Caco-2 (cell line): ENCODE data around the gene PARVB. TPM values are rescaled to one million over a fixed set of nuclear protein-coding genes. Genes with fewer than 3 reads are reported as not detected.
A peak's percentile ranks its signal among the peaks of the same experiment; 100 is the strongest.

ENCODE experiments used
- BruUV-seq: library from RNA; stranded (reverse); fragments of 400-500 nt; replicated peaks from 2 replicates; lab custom pipeline; 2021; lab: Mats Ljungman, UMichigan
- CTCF ChIA-PET: fragments of 300-600 bp; sonication (Branson Sonifier 250); formaldehyde crosslinking; loops from one replicate; lab custom pipeline; 2022; ENCODE audit warnings: antibody characterized with exemption; lab: Charles Lee
- POLR2A ChIA-PET: fragments of 300-600 bp; sonication (Branson Sonifier 250); formaldehyde crosslinking; loops from one replicate; lab custom pipeline; 2022; ENCODE audit warnings: antibody characterized with exemption; lab: Charles Lee
- DNase-seq, 2 experiments: peaks; one replicate each; pipeline versions ENCODE4 v3.0.0 to v3.0.0-alpha.2; 2020 to 2022
- H3K27me3 ChIP-seq: replicated peaks from 2 replicates; pipeline ENCODE4 v1.6.0; 2011; ENCODE audit warnings: low read length; ENCODE audit not compliant: control insufficient read depth, insufficient read depth
- H3K36me3 ChIP-seq: 2 replicates; pipeline ENCODE4 v1.5.1; 2011; ENCODE audit warnings: low read length; ENCODE audit not compliant: control insufficient read depth, insufficient read depth
- H3K4me1 ChIP-seq: fragments of 250-450 bp; sonication (Bioruptor Pico); 2 replicates; pipeline ENCODE4 v1.5.1; 2020; ENCODE audit warnings: mild to moderate bottlenecking
- H3K4me3 ChIP-seq: 2 replicates; pipeline ENCODE4 v1.5.1; 2011; ENCODE audit warnings: low read depth, mild to moderate bottlenecking, control low read depth, low read length
- H3K9me3 ChIP-seq: fragments of 250-450 bp; sonication (Bioruptor Pico); 2 replicates; pipeline ENCODE4 v1.5.1; 2020; ENCODE audit warnings: mild to moderate bottlenecking, moderate library complexity
- H3K27ac Mint-ChIP-seq: one replicate; pipeline ENCODE4 v1.8.0; 2022; ENCODE audit warnings: mixed read lengths; ENCODE audit not compliant: unreplicated experiment
- H3K27me3 Mint-ChIP-seq: one replicate; pipeline ENCODE4 v1.8.0; 2022; ENCODE audit warnings: mixed read lengths; ENCODE audit not compliant: insufficient read depth, unreplicated experiment
- H3K36me3 Mint-ChIP-seq: one replicate; pipeline ENCODE4 v1.8.0; 2022; ENCODE audit warnings: mild to moderate bottlenecking, mixed read lengths; ENCODE audit not compliant: insufficient read depth, unreplicated experiment
- H3K4me1 Mint-ChIP-seq: one replicate; pipeline ENCODE4 v1.8.0; 2022; ENCODE audit warnings: low read depth, mixed read lengths; ENCODE audit not compliant: unreplicated experiment
- H3K4me3 Mint-ChIP-seq: one replicate; pipeline ENCODE4 v1.8.0; 2022; ENCODE audit warnings: mild to moderate bottlenecking, moderate library complexity, mixed read lengths; ENCODE audit not compliant: unreplicated experiment
- H3K9me3 Mint-ChIP-seq: one replicate; pipeline ENCODE4 v1.8.0; 2022; ENCODE audit warnings: mixed read lengths; ENCODE audit not compliant: unreplicated experiment
- intact Hi-C: fragments of 100-400 bp; cut with micrococcal nuclease; formaldehyde crosslinking; loops from one replicate; pipeline ENCODE4 v1.10.0; 2022; ENCODE audit not compliant: unreplicated experiment
- total RNA-seq: library from RNA; stranded (reverse); gene quantifications from 2 replicates; pipeline ENCODE4 v1.2.3, GENCODE V29; 2022
- TF ChIP-seq, protein P1 (sequence below), 2 experiments: fragments of 200-600 bp in 1 of 2; IDR thresholded peaks; 1 replicate in 1 of 2; 2 replicates in 1 of 2; pipeline versions ENCODE4 v1.5.1 to v1.8.0; 2011 to 2022; ENCODE audit warnings: antibody characterized with exemption in 1 of 2, control low read depth in 1 of 2, inconsistent platforms in 1 of 2, low read depth in 1 of 2, low read length in 1 of 2, mild to moderate bottlenecking in 1 of 2, moderate library complexity in 1 of 2; ENCODE audit not compliant: insufficient read depth in 1 of 2, severe bottlenecking in 1 of 2, unreplicated experiment in 1 of 2

Gene PARVB
- total RNA-seq, 1 experiment from 2014 or later = 28.8 TPM

DNA sequence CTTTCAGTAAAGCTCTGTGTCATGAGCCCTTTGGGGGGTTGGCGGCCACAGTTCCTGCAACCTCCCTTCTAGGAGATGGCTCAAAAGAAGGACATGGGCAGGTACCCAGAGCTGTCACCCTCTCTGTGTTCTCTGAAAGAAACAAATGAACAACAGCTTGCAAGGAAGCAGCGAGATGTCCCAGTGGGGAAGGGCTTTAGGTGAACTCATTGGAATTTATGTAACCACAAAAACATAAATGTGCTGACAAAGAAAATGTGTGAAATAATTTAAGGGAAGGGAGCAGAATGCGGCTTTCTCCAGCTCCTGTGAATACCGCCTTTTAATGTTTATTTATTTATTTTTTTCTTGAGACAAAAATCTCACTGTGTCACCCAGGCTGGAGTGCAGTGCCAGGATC is 159.9 kb downstream of the PARVB start:
- Histone ChIP-seq H3K9me3 (no peaks in the 10 kb centered on the region), H3K36me3 (no peaks in the 10 kb centered on the region), H3K4me3 (no peak overlapping the region), H3K4me1 (no peaks in the 10 kb centered on the region), H3K27me3 (peaks cover 1% of the 10 kb centered on the region; the same call in 1 of the 2 replicates)
- Mint-ChIP-seq H3K27ac (no peak overlapping the region), H3K4me1 (no peaks in the 10 kb centered on the region), H3K36me3 (no peaks in the 10 kb centered on the region), H3K27me3 (peaks cover 12% of the 10 kb centered on the region), H3K9me3 (no peaks in the 10 kb centered on the region), H3K4me3 (no peak overlapping the region)
- intact Hi-C loops = no loop called here
- TF ChIP-seq, protein P1, sequence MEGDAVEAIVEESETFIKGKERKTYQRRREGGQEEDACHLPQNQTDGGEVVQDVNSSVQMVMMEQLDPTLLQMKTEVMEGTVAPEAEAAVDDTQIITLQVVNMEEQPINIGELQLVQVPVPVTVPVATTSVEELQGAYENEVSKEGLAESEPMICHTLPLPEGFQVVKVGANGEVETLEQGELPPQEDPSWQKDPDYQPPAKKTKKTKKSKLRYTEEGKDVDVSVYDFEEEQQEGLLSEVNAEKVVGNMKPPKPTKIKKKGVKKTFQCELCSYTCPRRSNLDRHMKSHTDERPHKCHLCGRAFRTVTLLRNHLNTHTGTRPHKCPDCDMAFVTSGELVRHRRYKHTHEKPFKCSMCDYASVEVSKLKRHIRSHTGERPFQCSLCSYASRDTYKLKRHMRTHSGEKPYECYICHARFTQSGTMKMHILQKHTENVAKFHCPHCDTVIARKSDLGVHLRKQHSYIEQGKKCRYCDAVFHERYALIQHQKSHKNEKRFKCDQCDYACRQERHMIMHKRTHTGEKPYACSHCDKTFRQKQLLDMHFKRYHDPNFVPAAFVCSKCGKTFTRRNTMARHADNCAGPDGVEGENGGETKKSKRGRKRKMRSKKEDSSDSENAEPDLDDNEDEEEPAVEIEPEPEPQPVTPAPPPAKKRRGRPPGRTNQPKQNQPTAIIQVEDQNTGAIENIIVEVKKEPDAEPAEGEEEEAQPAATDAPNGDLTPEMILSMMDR (IDR thresholded peaks at IDR 0.05; ENCODE audit: insufficient read depth in 1 of 2, low read depth in 1 of 2, low read length in 1 of 2, severe bottlenecking in 1 of 2, unreplicated experiment in 1 of 2) = no peak
- DNase-seq = no peak
- ChIA-PET POLR2A (no interaction called here), CTCF (no interaction called here)
- no TSS peak for BruUV-seq

DNA sequence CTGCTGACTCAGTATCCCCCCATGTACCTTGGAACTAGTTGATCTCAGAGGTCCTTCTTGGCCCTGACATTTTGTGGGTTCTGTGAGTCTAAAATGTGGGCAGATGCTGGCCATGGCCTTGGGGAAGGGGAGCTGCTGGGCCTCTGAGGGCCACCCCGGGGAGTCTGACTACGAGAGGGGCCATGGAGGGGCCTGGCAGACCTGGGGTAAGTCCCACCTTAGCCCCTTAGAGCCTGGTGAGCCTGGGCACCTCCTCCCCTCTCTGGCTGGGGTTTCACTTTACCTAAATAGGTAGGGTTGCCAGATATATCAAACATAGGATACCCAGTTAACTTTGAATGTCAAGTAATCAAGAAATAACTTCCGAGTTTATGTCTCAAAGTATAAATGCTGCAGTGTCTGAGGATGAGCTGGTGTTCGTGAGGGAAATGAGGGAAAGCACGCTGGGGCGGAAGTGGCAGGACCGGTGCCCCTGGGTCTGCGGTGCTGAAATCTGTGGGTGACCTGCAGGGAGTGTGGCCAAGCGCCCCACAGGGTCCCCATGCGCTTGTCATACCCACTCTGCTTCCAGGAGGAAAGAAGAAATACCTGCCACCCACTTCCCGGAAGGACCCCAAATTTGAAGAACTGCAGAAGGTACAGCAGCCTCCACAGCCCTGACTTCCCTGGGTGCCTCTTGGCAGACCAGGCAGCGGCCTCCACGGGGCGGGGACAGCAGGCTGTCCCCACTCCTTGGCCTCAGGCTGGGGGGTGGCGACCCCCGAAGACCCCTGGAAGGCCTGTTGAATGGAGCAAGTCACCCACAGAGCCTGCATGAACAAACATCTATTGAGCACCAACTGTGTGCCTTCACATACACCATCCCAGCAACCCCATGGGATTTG is 161.4 kb downstream of the PARVB start:
- H3K4me3 ChIP-seq = no peak overlapping the region
- Mint-ChIP-seq H3K4me3 (no peak overlapping the region), H3K27ac (no peak overlapping the region), H3K4me1 (no peaks in the 10 kb centered on the region), H3K27me3 (peaks cover 12% of the 10 kb centered on the region), H3K36me3 (no peaks in the 10 kb centered on the region), H3K9me3 (no peaks in the 10 kb centered on the region)
- intact Hi-C loops = no loop called here
- BruUV-seq = no TSS peak
- ChIA-PET CTCF (no interaction called here), POLR2A (no interaction called here)
- no peak for DNase-seq
- no peaks in the 10 kb centered on the region for H3K36me3 ChIP-seq
- H3K4me1 ChIP-seq = no peaks in the 10 kb centered on the region
- no peaks in the 10 kb centered on the region for H3K9me3 ChIP-seq
- TF ChIP-seq, protein P1 (IDR thresholded peaks at IDR 0.05; ENCODE audit: insufficient read depth in 1 of 2, low read depth in 1 of 2, low read length in 1 of 2, severe bottlenecking in 1 of 2, unreplicated experiment in 1 of 2) = no peak
- H3K27me3 ChIP-seq = peaks cover 1% of the 10 kb centered on the region; the same call in 1 of the 2 replicates

DNA sequence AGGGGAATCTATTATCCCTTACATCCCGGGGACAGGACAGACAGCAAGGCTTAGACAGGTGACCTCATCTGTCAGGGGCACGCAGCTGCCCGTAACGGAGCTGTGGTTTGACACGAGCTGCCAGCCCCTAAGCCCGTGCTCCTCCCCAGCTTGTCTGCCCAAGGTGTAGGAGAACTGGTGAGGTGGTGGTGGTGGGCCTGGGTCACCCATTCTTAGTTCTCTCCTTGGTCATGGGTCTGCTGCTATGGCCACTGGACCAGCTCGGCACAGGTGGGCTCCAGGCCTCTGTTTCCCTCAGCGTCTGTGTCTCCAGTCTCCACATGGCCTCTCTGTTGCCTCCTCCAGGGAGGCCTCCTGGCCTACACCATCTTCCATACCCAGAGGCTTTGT is 162.0 kb downstream of the PARVB start:
- Histone ChIP-seq H3K36me3 (no peaks in the 10 kb centered on the region), H3K4me3 (no peak overlapping the region), H3K27me3 (no peaks in the 10 kb centered on the region), H3K9me3 (no peaks in the 10 kb centered on the region), H3K4me1 (no peaks in the 10 kb centered on the region)
- peak in 1 of 2 experiments; percentile 23 for DNase-seq
- CTCF ChIA-PET = no interaction called here
- TF ChIP-seq, protein P1 (IDR thresholded peaks at IDR 0.05; ENCODE audit: insufficient read depth in 1 of 2, low read depth in 1 of 2, low read length in 1 of 2, severe bottlenecking in 1 of 2, unreplicated experiment in 1 of 2) = no peak
- no peaks in the 10 kb centered on the region for H3K9me3 Mint-ChIP-seq
- BruUV-seq = no TSS peak
- no peaks in the 10 kb centered on the region for H3K36me3 Mint-ChIP-seq
- peaks cover 8% of the 10 kb centered on the region for H3K27me3 Mint-ChIP-seq
- intact Hi-C loops = no loop called here
- no peak overlapping the region for H3K4me3 Mint-ChIP-seq
- no peak overlapping the region for H3K27ac Mint-ChIP-seq
- POLR2A ChIA-PET = no interaction called here
- H3K4me1 Mint-ChIP-seq = no peaks in the 10 kb centered on the region
